ENCODE results near the gene JUNB.

DNA sequence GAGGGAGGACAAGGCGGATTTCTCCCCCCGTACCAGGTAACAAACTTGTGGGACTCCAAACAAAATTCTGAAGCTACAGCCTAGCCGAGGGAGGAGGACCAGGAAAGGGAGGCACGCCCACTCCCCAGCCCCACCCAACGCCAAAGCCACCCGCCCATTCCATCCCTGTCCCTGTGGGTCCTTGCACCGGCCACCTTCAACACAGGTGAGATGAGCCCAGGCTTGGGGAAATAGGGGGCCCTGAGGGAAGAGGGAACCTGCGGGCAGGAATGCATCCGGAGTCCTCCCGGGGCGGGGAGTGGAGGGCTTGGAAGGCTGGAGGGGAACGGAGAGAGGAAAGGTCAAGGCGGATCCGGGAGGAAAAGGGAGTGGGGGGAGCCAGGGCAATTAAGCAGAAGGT, 39.7 kb upstream of the JUNB start, which contains the start of gene BEST2:
- TF ChIP-seq EZH2 (IDR thresholded peaks at IDR 0.05; ENCODE audit: insufficient read depth, poor library complexity, severe bottlenecking), result no peak
- TF ChIP-seq EZH2phosphoT487 (IDR thresholded peaks at IDR 0.05; ENCODE audit: insufficient read depth, low read depth), result no peak

All from GM23248 (cell line).